ENCODE data around the gene CELA1.
"Not testable (repeated sequence)": the region's sequence is repeated elsewhere in the genome, so short reads cannot be mapped to it uniquely, and the experiment has no call there.

CELA1 gene

DNA sequence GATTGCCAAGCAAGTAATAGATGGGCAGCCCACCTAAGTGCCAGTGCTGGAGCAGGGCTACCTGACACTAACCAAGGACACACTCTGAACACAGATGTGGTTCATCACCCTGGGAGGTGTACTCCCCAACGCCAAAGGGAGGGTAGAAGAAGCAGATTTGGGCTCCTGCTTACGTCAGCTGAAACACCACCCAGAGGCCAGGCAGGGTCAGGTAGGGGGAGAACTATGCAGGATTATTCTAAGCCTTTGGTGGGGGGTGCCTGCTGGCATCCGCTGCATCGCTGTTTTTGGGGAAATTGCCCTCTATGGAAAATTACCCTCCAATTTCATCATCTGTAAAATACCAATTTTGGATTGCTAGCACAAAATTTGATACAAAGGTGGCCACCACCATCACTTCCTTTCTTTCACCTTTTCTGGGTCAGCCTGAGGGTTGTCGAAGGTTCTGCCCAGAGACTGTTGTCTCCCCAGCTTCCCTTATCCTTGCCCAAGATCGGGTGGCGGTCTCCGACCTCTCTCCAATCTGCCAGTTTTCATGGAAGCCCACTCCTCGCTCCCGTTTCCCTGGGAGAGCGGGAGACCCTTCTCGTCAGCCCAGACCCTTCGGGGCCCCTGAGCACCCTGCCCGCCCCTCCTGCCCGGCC lies 23.0 kb downstream of the CELA1 start:
- no peak for FAIRE-seq
- TF ChIP-seq, protein P1, sequence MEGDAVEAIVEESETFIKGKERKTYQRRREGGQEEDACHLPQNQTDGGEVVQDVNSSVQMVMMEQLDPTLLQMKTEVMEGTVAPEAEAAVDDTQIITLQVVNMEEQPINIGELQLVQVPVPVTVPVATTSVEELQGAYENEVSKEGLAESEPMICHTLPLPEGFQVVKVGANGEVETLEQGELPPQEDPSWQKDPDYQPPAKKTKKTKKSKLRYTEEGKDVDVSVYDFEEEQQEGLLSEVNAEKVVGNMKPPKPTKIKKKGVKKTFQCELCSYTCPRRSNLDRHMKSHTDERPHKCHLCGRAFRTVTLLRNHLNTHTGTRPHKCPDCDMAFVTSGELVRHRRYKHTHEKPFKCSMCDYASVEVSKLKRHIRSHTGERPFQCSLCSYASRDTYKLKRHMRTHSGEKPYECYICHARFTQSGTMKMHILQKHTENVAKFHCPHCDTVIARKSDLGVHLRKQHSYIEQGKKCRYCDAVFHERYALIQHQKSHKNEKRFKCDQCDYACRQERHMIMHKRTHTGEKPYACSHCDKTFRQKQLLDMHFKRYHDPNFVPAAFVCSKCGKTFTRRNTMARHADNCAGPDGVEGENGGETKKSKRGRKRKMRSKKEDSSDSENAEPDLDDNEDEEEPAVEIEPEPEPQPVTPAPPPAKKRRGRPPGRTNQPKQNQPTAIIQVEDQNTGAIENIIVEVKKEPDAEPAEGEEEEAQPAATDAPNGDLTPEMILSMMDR (IDR thresholded peaks at IDR 0.05; ENCODE audit: insufficient read depth, missing control alignments), result no peak
- DNase-seq (ENCODE audit: insufficient read length, low spot score), result no peak

DNA sequence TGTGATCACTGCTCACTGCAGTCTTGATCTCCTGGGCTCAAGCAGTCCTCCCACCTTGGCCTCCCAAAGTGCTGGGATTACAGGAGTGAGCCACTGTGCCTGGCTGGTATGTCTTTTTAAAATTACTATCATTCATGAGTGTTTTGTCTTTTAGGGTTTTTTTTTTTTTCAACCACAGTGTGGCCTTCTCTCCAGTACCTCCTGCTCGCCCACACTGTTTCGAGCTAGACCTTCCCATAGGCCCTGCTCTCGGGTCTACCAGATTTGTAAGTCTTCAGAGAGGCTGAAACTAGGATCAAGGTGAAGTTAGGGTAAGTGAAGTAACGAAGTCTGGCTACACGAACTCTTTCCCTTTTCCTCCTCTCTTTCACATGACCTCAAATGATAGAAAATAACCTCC lies 24.0 kb downstream of the CELA1 start:
- no peak for DNase-seq (ENCODE audit: insufficient read length, low spot score)
- no peak for FAIRE-seq

DNA sequence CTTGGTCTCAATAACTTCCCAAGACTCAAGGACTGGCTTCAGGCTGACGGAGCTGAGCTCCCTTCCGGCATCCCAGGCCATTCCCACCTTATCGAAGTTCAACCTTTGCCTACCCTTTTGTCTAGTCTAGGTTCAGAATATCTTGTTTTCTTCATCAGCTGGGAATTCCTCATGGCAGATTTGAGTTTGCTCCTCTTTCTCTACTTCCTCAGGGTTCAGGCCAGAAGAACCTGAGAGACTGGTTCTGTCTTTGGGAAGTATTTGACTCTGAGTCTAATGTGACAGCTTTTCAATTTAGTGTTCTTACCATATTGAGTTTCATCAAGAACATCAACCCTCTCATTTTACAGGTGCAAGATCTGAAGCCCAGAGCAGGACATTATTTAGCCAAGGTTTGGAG lies 24.6 kb downstream of the CELA1 start:
- TF ChIP-seq, protein P1 (IDR thresholded peaks at IDR 0.05; ENCODE audit: insufficient read depth, missing control alignments), result no peak
- FAIRE-seq, result no peak
- DNase-seq (ENCODE audit: insufficient read length, low spot score), result no peak

More for the DNA sequence above, 24.0 kb downstream of the CELA1 start:
- TF ChIP-seq, protein P1 (IDR thresholded peaks at IDR 0.05; ENCODE audit: insufficient read depth, missing control alignments), result no peak

DNA sequence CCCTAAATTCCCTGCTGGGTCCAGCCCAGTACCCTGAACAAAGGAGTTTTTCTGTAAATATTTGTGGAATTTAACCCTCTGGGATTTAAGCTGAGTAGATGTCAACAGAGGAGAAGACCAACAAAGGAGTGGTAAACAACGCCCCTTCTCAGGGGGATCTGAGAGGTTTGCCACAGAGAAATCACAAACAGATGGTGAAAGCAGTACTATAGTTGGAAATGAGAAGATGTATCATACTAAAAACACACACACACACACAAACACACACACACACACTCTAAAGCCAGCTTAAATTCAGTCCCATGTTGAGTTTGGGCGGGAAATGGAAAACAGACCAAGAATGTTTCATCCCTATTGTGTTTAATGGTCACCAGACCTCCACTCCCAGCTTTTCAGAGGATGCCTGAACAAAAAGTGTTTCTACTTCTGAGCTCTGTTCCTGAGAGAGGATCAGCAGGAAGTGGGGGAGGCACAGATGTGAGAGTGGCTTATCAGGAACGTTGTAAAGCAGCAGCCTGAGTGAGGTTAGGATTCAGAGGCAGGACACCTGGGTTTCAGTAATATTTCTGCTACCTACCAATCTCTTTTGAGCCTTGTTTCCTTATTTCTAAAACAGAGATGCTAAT lies 25.7 kb downstream of the CELA1 start:
- TF ChIP-seq, protein P1 (IDR thresholded peaks at IDR 0.05; ENCODE audit: insufficient read depth, missing control alignments), result no peak
- no peak for FAIRE-seq
- no peak for DNase-seq (ENCODE audit: insufficient read length, low spot score)

DNA sequence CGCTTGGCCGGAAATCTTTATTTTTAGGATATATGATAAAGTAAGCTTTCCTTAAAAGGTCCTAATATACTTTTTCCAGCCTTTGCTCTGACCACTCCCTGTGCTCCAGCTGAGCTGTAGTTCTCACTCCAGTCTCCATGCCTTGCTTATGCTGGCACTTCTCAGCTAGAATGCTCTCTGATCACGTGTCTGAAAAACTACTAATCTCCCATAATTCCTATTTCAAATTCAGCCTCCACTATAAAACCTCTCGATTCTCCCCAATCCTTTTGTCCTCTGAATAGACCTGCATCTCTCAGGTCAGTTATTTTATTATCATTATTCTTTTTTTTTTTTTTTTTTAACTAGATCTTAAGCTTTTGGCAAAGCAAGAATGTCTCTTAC lies 26.2 kb downstream of the CELA1 start:
- no peak for DNase-seq (ENCODE audit: insufficient read length, low spot score)
- TF ChIP-seq, protein P1 (IDR thresholded peaks at IDR 0.05; ENCODE audit: insufficient read depth, missing control alignments), result no peak
- no peak for FAIRE-seq

DNA sequence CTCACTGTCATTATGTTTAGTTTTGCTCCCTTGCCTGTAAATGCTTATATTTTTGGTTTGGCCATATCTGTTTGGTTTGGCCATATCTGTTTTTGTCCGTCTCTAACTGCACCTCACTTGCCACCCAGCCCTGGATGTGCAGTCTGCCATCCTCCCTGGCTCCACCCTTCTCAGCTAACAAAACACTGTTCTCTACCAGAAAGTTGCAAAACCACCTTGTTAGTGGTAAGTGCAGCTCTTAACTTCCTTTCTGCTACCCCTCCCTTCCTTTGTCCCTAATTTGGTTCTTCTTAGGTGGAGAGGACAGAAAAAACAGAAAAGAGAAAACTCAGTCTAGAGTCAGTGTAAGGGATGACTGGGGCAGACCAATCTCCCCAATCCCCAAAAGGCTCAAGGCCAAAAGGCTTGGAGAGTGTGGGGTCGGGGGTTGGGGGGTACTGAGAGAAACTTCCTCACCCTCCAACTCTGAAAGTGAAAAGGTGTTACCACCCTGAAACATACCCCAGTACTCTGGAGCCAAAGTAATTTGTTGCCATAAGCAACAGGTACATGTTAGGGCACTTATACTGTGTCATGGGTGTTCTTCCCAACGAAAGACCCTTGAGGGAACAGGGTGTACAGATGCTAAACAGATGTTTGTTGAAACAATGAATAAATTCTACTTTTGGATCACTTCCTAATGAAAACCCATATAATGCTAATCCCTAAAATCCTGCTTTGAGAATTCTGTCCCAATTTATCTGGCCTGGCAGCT lies 27.5 kb downstream of the CELA1 start:
- no peak for DNase-seq (ENCODE audit: insufficient read length, low spot score)

DNA sequence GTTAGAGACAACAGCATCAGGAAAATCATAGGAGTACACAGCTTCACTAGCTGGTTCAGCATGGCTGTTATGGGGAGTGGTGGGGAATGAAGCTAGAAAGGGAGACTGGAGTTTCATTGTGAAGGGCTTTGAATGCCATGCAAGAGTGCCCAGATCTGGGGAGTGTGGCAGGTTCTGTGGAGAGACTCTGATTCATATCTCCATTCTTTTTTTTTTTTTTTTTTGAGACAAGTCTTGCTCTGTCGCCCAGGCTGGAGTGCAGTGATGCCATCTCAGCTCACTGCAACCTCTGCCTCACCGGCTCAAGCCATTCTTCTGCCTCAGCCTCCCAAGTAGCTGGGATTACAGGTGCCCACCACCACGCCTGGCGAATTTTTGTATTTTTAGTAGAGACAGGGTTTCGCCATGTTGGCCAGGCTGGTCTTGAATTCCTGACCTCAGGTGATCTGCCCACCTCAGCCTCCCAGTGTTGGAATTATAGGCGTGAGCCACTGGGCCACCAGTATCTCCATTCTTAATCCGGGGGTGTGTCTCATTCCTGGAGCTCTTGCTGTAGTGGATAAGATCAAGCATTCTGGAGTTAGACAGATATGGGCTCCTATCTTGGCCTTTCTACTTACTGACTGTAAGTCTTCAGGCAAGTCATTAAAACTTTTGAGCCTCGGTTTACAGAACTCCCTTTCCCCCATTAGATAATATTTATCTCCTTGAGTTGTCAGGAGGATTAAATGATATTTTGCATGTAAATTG lies 28.2 kb downstream of the CELA1 start:
- not testable (repeated sequence) for FAIRE-seq; DNase-seq (ENCODE audit: insufficient read length, low spot score)

More for the DNA sequence above, 27.5 kb downstream of the CELA1 start:
- TF ChIP-seq, protein P1 (IDR thresholded peaks at IDR 0.05; ENCODE audit: insufficient read depth, missing control alignments), result no peak
- no peak for FAIRE-seq

Measured in D721Med (cell line).